ENCODE results near the gene TREML2.

- no peak for TF ChIP-seq TERF1 (CRISPR knock-in tag; IDR thresholded peaks at IDR 0.05)
- no peak for TF ChIP-seq FOXP1 (IDR thresholded peaks at IDR 0.05)
- TF ChIP-seq FOXP1 (CRISPR knock-in tag; IDR thresholded peaks at IDR 0.05): no peak
- TF ChIP-seq CTCF (CRISPR knock-in tag; IDR thresholded peaks at IDR 0.05): no peak
- TF ChIP-seq CSRNP1 (CRISPR knock-in tag; IDR thresholded peaks at IDR 0.05): no peak
- TF ChIP-seq JUND (CRISPR knock-in tag; IDR thresholded peaks at IDR 0.05): no peak
- no peak for TF ChIP-seq JUNB (CRISPR knock-in tag; IDR thresholded peaks at IDR 0.05; ENCODE audit: borderline replicate concordance)
Measured at GRCh38 chr6:41163419-41163717, 37.6 kb downstream of the TREML2 start.
